ENCODE results near the gene MT1M.

DNA sequence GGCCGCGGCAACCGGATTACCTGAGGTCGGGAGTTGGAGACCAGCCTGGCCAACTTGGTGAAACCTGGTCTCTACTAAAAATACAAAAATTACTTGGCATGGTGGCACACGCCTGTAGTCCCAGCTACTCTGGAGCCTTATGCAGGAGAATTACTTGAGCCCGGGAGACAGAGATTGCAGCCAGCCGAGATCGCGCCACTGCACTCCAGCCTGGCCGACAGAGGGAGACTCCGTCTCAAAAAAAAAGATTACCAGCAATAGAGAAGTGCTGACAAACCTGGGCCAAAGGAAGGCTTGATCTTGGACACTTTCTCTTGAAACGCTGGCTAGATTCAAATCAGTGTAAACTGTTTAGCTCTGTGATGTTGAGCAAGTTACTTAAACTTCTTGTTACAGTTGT lies 41.5 kb downstream of the MT1M start:
- TF ChIP-seq, protein P1, sequence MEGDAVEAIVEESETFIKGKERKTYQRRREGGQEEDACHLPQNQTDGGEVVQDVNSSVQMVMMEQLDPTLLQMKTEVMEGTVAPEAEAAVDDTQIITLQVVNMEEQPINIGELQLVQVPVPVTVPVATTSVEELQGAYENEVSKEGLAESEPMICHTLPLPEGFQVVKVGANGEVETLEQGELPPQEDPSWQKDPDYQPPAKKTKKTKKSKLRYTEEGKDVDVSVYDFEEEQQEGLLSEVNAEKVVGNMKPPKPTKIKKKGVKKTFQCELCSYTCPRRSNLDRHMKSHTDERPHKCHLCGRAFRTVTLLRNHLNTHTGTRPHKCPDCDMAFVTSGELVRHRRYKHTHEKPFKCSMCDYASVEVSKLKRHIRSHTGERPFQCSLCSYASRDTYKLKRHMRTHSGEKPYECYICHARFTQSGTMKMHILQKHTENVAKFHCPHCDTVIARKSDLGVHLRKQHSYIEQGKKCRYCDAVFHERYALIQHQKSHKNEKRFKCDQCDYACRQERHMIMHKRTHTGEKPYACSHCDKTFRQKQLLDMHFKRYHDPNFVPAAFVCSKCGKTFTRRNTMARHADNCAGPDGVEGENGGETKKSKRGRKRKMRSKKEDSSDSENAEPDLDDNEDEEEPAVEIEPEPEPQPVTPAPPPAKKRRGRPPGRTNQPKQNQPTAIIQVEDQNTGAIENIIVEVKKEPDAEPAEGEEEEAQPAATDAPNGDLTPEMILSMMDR (IDR thresholded peaks at IDR 0.05), result peak; percentile 58 to 67 (median 67)
- no peak for TF ChIP-seq EP300 (IDR thresholded peaks at IDR 0.05)

Data from esophagus muscularis mucosa (tissue), 3 donors.